NCI-H1105 (cell line): Measurements from ENCODE around the gene SPECC1.
"Not testable (repeated sequence)": the region's sequence is repeated elsewhere in the genome, so short reads cannot be mapped to it uniquely, and the experiment has no call there.

Source experiments
- DNase-seq: peaks from one replicate; lab custom pipeline; 2025; lab: John Stamatoyannopoulos, UW

Gene SPECC1, protein sequence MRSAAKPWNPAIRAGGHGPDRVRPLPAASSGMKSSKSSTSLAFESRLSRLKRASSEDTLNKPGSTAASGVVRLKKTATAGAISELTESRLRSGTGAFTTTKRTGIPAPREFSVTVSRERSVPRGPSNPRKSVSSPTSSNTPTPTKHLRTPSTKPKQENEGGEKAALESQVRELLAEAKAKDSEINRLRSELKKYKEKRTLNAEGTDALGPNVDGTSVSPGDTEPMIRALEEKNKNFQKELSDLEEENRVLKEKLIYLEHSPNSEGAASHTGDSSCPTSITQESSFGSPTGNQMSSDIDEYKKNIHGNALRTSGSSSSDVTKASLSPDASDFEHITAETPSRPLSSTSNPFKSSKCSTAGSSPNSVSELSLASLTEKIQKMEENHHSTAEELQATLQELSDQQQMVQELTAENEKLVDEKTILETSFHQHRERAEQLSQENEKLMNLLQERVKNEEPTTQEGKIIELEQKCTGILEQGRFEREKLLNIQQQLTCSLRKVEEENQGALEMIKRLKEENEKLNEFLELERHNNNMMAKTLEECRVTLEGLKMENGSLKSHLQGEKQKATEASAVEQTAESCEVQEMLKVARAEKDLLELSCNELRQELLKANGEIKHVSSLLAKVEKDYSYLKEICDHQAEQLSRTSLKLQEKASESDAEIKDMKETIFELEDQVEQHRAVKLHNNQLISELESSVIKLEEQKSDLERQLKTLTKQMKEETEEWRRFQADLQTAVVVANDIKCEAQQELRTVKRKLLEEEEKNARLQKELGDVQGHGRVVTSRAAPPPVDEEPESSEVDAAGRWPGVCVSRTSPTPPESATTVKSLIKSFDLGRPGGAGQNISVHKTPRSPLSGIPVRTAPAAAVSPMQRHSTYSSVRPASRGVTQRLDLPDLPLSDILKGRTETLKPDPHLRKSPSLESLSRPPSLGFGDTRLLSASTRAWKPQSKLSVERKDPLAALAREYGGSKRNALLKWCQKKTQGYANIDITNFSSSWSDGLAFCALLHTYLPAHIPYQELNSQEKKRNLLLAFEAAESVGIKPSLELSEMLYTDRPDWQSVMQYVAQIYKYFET

DNA sequence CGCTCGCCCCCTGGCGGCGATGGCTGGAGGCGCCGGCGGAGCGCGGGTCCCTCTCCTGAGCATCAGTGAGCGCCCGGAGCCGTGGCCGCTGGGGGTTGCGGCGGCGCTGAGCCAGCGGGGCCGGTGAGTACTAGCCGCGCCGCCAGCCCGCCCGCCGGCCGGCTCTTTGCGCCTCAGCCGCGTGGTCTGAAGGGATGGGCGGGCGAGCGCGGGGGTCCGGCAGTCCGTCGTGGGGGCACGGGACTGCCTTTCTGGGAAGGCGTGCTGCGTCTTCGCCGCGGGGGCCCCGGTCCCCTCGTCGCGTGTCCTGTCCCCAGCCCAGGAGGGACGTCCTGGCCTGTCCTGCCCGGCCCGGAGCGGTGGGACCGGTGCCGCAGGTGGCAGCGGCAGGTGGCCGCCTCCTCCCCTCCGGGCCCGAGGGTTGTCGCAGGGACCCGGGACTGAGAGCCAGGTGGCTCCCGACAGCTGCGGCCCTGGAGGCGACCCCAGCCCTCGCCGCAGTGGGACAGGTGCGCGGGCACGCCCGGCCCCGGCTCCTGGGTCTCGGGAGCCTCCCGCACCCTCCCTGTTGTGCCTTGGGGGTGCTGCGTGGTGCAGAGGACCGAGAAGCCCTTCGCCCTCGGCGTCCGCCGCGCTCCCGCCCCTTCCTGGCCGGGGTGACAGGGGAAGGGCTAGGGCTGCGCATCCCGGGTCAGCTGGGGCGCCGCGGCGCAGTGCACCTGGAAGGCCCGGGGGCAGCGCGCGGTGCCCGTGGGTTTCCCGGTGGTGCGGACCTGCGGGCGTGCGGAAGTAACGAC is at the start of gene SPECC1:
Gene SPECC1, plus strand, starts transcription at position 58 of the 797 bp plus-strand sequence. CDS start 87,293 bp downstream, outside the sequence.
- DNase-seq, result peak; percentile 78

DNA sequence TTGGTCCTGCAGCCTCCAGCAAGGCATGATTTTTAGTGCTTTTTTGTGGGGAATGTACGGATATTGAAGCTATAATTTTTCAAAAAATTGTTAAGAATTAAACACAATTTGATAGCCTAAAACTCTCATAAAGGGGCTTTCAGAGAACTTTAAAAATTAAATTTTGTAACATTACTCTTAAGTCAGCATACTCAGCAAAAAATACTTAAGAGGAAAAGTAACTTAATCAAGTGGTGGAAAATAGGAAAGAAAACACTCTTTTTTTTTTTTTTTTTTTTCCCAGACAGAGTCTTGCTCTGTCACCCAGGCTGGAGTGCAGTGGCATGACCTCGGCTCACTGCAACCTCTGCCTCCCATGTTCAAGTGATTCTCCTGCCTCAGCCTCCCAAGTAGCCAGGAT is 46.2 kb upstream of the SPECC1 start:
- DNase-seq, result not testable (repeated sequence)

DNA sequence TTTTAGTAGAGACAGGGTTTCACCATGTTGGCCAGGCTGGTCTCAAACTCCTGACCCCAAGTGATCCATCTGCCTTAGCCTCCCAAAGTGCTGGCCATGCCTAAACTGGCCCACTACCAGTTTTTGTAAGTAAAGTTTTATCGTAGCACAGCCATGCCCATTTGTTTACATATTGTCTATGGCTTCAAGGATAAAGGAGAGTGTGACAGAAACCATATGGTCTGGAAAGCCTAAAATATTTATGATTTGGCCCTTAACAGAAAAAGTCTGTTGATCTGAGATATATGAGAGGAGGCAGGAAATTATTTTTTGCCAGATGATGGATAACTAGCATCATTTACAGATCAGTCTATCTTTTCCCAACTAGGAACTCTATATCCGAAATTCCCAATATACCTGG is 36.0 kb upstream of the SPECC1 start:
- DNase-seq, result no peak

DNA sequence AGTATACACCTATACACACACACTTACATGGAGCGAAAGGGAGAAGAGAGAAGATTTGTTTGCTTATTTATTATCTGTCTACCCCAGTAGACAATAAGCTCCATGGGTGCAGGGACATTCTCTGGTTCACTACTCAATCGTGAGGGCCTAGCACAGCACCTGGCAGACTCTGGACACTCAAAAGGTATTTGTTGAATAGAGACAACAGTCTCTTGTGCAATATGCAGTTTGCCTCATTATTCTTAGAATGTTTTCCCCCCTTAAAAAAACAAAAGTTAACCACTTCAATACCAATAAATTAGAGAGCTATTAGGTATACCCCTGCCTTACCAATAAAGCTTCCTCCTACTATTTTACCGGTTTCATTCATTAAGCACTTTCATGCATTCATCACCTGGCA is 33.6 kb upstream of the SPECC1 start:
- no peak for DNase-seq

DNA sequence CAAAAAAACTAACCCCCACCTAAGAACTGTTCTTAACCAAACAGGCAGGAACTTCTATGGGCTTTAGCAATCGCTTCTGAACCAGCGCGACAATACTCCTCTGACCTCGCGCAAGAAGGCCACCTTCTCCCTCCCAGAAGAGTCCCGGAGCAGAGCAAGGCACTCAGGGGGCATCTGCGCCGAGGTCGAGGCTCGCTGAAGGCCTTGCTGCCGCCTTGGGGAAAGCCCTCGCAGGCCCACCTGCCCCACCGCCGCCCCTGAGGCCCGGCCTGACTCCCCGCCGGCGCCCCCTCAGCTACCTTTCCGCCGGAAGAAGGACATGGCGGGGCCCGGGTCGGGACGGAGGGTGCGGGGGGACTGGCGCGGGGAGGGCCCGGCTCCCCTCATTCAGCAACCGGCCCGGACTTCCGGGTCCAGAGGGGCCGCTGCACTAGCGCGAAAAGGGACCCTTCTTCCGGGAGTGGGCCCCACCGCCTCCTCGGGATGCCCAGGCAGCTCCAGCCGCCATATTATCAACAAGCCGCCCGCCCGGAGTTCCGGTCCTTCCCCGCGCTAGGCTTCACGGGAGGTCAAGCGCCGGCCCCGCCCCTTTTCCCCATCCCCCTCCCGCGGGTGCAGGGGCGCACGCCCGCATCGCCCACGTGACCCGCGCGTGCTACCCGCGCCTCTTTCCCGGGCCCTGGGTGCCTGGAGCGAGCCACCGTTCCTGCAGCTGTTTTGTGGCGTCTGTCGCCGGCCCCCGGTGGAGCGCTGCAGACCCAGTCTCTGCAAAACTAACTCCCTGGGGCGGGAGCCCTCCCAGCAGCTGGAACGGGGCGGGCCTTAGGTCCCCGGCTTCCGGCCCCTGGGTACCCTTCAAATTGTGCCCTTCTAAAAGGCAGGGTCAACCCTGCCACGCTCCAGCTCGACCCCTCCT is 31.6 kb upstream of the SPECC1 start, which contains the start of gene AKAP10:
Gene AKAP10, minus strand, starts transcription at position 536 of the 916 bp plus-strand sequence. Its CDS starts 149 bp downstream, at position 387.
- peak; percentile 93 for DNase-seq

DNA sequence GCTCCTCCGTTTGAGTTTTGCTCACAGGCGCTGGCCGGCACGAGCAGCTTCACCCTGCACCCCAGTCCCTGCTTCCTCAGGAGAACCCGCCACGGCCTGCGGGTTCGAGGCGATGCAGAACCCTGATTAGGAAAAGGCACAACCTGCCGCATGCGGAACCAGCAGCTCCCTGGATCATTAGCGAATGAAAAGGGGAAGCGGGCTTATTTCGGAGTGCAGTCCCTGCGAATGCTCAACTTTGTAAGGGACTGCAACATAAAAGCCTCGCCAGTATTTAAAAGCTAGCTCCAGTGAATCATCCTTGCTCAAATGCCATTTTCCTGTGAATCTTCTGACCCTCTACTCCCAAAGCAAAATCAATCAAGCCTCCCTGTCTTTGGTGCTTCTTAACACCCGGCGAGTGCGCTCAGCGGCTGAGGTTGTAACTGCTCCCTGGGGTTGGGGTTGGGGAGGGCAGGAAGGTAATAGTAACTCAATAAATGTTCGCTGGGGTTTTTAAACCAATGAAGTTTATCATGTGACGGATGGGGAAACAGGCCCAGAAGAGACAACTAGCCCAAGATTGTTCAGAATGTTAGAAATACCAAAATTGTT is 30.9 kb upstream of the SPECC1 start:
- no peak for DNase-seq

DNA sequence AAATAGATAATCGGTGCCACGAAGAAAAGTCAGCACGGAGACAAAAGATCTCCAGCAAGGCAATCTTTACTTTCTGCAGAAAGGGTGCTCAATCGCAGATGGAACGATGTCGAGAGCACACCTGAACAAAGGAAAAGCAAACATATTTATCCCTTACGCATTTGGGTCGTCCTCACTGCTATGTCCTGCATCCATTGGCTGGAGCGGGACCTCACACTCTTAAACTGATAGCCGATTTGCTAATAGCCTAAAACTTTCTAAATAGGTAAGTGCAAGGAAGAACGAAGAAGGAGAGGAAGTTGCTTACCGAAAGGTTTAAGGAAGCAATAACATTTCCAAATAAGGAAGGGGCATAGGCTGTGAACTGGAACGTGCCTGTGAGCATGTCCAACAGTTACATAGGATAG is 30.4 kb upstream of the SPECC1 start:
- no peak for DNase-seq

DNA sequence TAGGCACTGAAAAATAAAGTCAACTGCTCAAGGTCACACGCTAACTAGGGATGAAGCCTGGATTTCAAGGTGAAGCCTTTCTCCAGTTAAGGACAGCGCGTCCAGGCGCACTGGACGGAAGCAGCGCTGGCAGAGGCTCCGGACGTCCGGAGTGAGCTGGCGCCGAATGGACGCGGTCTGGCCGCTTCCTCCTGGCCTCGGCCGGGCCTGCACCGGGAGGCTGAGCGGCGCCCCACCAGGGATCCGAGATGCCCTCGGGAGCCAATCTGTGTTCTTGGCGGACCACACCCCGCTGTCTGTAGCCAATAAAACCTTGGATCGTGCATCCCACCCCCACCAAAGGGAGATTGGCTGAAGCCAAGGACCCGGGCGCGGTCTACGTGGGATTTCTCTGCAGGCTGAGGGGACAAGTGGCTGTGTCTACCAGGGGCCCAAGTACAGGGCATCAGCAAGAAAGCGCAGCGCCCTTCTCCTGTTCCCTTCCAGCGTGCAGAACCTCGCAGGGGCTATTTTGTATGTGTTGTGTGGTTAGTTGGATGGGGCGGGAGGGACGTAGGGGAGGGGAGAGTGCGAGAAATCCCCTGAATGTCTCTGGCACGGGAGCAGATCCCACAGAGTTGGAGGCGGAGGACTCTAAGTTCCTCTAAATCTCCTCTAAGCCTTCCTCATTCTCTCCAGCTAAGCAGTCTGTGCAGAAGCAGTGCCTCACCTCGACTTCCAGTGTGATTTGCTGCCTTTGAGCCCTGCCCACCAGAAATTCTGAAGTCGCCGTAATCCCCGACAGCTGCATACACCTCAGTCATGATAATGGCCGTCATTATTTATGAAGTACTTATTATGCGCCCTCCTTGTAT is 29.0 kb upstream of the SPECC1 start:
- DNase-seq, result no peak

DNA sequence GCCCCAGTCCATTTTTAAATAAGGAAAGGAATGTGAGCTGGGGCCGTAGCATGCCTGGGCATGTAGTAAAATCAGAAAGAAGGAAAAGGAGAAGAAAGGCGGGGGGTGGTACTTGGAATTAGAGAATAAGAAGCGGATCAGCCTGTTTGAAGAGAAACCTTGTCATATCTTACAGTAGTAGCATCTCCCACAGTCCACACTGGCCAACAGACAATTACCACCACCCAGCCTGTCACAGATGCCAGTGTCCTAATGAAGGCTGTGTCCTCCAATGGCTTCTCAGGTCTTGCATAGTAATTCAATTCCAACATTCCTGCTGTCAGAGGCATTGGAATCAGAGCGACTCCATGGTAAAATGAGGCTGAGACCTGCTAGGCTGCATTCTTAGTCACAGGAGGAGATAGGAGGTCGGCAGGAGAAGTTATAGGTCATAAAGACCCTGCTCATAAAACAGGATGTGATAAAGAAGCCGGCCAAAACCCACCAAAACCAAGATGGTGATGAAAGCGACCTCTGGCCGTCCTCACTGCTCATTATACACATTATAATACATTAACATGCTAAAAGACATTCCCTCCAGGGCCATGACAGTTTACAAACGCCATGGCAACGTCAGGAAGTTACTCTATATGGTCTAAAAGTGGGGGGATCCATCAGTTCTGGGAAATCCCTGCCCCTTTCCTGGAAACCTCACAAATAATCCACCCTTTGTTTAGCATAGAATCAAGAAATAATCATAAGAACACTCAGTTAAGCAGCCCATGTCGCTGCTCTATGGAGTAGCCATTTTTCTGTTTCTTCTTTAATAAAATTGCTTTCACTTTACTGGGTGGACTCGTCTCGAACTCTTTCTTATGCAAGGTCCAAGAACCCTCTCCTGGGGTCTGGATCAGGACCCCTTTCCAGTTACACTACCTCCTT is 22.0 kb upstream of the SPECC1 start:
- DNase-seq, result no peak

DNA sequence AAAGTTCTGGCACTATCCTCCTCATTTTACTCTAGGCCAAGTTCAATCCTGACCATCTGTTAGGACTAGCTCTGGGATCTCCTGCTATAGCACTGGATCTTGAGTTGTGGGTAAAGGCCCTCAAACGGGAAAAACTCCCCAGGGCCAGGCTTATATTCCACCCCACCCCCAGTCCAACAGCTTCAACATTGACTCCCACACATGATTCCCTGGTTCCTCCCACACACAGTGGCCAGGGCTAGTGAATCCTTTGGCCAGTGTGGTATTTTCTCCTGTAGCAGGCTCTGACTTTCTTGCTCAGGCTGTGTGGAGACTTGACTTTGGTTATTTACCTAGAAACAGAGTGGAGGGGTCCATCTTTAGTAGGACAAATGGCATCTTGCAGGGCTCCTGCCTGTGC is 21.3 kb upstream of the SPECC1 start:
- no peak for DNase-seq

DNA sequence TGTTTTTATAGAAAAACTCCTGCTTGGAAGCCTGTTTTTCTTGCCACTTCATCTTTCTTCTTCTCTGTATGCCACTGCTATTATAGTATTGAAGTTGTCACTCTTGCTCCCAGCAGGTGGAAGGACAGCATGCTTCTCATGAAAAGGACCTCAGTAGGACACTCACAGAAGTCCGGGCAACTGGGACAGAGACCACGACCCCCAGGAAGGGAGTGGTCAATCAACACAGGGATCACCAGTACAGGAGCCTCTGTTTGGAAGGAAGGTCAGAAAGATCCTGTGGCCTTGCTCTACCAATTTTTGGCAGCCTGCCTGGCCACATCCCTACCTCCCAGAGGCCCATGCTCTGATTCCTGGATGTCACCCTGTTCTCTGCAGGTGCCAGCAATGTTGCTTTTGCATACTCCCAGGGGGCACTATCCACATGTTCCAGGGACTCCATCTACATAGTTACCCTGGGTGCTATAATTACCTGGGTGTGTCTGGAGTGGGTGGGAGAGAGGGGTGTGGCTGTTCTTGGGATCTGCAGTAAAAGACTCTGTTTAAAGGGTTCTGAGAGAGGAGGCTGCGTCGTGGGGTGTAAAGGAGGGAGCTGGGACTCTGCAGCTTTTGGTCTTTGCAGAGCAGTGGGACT is 17.8 kb upstream of the SPECC1 start:
- no peak for DNase-seq

DNA sequence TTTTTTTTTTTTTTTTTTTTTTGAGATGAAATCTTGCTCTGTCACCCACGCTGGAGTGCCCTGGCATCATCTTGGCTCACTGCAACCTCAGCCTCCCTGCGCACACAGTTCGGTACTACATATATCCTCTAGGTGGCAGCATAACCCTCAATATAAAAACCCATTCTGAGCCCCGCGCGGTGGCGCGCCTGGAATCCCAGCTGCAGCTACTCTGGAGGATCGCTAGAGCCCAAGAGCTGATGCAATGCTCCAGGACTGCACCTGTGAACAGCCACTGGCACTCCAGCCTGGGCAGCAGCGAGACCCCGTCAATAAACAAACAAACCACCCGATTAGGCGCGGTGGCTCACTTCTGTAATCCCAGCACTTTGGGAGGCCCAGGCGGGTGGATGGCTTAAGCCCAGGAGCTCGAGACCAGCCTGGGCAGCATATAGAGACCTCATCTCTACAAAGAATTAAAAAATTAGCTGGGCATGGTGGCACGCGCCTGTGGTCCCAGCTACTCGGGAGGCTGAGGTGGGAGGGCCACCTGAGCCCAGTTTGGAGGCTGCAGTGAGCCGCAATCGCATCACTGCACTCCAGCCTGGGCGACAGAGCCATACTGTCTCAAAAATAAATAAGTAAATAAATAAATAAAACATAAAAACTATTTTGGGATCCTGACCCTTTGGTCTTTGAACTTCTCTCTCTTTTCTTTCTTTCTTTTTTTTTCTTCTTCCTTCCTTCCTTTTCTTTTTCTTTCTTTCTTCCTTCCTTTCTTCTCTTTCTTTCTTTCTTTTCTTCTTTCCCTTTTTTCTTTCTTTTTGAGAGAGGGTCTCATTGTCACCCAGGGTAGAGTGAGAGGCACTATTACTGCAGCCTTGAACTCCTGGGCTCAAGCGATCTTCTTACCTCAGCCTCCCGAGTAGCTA is 16.1 kb upstream of the SPECC1 start:
- DNase-seq, result peak; percentile 93

DNA sequence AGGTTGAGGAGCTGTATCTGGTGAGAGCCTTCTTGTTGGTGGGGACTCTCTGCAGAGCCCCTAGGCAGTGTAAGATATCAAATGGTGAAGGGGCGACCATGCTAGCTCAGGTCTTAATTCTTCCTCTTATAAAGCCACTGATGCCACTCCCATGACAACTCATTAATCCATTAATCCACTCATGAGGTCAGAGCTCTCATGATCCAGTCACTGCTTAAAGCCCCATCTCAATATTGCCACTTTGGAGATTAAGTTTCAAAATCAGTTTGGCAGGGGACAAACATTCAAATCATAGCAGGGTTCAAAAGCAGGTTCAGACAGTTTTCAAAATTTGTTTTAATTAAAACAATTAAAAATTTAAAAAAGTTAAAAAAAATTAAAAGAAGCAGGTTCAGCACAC is 13.1 kb upstream of the SPECC1 start:
- DNase-seq, result no peak

DNA sequence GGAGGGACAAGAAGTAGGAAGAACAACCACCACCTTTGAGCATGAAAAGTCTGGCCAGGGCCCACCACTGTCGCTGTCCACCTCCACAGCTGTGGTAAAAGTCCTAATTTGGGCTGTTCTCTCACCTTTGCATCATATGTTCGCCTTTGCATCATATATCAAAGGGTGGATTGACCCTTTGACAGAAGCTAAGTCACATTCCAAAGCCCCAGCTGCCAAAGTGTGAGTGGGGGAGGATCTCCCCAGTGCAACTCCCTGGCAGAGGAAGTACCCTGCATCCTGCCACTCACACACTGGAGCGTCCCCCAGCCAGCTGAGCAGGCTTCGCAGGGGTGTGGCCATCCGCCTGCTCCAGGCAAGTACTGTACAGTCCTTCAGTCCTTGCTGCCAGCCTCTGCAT is 12.7 kb upstream of the SPECC1 start:
- no peak for DNase-seq

DNA sequence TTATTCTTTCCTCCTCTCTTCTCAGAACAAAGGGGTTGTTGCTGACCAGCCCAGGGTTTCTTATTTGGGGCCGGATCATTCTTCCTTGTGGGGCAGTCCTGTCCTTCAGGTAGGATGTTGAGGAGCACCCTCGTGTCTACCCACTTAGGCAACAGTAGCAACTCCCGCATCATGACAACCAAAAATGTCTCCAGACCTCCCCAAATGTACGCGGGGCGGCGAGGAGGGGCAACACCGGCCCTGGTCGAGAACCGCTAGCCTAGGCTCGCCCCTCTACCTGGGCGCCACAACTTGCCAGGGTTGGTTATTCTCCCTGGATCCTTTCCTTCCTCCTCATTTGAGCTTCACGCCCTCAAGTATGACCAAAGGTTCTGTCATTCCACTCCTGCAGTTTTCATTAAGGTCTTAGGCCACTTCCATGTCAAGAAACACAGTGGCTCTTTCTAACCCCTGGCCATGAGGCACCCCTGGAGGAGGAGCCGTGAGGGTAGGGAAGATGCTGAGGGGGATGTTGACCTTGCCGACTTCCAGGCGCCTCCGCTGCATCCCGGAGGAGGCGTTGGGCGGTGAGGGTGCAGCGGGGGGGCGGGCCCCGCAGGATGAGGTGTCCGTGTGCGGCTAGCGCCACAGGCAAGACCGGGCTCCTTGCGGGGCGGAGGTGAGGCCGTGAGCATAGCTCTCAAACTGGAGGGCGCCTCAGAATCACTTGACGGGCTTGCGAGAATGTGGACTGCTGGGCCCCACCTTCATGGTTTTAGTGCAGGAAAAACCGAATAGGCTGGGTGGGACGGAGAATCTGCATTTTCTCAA is 712 bp upstream of the SPECC1 start:
- DNase-seq, result peak; percentile 38

DNA sequence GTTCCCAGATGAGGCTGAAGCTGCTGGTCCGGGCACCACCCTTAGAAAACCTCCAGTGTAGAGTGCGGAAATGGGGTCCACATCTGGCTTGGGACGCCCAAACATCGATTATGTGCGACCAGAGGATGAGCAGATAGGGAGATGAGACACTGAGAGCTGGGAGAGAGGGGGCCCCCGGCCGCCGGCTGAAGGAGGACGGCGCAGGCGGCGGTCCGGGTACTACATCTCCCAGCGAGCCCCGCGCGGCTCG is 182 bp upstream of the SPECC1 start:
- DNase-seq, result no peak
